Dedifferentiated amniotic fluid mesenchymal stem cell (primary cell): Measurements from ENCODE around the gene CALD1.

Source experiments
- DNase-seq: peaks from one replicate; pipeline ENCODE4 v3.0.0-alpha.2; 2016; ENCODE audit errors: extremely low spot score

The CALD1 gene

DNA sequence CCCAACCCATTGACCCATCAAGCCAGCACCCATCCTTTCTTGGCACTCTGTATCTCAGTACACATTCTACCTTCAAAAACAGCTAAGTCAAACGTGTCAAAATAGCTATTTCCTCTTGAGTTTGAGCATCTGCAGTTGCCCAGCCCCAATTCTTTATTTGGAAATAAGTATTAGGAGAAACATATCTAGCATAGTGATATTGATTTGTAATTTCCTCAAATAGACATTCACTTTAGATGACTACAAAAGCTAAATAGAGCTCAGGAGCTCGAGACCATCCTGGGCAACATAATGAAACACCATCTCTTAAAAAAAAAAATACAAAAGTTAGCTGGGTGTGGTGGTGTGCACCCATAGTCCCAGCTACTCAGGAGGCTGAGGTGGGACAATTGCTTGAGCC is 147.6 kb downstream of the CALD1 start:
- no peak for DNase-seq

- DNase-seq = no peak
Measured at GRCh38 chr7:134927723-134928122, 148.3 kb downstream of the CALD1 start.

DNA sequence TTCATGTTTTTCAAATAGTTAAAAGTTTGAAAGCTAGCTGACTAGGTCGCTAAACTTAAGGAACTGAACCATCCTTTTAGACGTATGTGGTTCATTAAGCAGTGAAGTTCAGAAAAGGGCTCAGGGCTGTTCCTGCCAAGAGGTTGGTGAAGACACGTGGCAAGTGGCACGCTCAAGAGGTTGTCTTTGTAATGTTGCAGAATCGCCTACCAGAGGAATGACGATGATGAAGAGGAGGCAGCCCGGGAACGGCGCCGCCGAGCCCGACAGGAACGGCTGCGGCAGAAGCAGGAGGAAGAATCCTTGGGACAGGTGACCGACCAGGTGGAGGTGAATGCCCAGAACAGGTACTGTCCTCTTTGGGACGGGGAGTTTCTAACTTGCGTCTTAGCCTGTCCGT is 149.1 kb downstream of the CALD1 start:
- no peak for DNase-seq

GRCh38 chr7:134931487-134931886 is 152.1 kb downstream of the CALD1 start:
- DNase-seq = peak; percentile 83

- no peak for DNase-seq
Measured at GRCh38 chr7:134932707-134933370, 153.4 kb downstream of the CALD1 start.

- DNase-seq = no peak
Measured at GRCh38 chr7:134933460-134934068, 154.1 kb downstream of the CALD1 start.

GRCh38 chr7:134935701-134936100 is 156.3 kb downstream of the CALD1 start:
- DNase-seq = no peak

DNA sequence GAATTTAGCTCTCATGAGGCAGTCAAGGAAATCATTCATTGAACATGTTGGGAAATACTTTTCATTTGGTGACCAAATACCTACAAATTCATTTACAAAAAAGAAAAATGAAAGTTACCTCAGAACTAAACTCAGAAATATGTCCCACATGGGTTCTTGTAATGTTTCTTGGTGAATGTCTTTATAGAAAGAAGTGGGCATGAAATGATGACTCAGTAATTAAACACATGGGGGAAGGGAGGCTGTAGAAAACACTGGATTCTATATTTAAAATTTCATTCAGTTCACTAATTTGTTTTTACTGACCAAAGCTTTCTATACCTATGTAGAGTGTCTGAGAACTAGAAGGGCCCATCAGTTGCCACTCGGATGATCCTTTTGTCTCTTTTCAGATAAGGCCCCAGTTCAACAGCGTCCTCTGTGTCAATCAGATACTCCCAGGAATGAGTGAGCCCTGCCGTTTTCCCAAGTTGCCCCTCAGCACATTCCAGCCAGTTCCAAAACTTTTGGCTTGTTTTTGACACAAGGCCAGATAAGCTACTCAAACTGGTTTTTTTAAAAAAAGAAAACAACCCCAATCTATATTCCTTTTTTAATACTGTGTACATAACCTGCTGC is 157.6 kb downstream of the CALD1 start:
- no peak for DNase-seq

DNA sequence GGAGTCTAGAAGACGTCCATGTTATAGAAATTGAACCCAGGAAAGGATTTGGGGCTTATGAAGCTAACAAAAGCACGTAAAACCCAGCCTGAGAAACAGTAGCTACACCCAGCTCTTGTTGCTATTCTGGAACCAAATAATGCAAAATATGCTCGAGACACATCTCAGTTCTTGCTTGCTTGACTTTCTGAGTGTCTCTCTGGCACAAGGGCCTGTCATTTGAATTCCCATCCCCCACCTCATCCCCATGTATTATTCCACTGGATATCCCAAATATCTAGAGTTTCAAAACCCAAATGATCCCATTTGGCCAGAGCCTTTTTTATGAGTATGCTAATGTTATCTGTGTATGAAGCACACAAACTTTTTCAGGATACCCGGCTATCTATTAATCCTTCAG is 158.7 kb downstream of the CALD1 start:
- DNase-seq = no peak

GRCh38 chr7:134939136-134939535 is 159.7 kb downstream of the CALD1 start:
- no peak for DNase-seq

DNA sequence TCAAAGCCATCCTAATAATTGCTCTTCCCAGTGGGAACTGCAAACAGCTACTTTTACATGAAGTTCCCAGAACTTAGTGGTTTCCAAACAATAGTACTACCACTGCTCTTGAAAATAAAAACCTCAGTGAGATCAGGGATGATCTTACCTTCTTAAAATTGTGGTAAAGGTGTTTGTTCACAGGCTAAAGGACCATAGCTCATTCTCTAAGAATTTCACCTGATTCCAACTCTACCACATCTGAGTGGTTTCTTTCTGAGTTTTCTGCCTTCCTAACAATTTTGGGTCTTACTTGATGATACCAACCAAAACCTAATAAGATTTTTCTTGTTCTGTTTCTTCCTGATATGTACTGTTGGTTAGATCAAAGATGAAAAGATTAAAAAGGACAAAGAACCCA is 161.3 kb downstream of the CALD1 start:
- no peak for DNase-seq

DNA sequence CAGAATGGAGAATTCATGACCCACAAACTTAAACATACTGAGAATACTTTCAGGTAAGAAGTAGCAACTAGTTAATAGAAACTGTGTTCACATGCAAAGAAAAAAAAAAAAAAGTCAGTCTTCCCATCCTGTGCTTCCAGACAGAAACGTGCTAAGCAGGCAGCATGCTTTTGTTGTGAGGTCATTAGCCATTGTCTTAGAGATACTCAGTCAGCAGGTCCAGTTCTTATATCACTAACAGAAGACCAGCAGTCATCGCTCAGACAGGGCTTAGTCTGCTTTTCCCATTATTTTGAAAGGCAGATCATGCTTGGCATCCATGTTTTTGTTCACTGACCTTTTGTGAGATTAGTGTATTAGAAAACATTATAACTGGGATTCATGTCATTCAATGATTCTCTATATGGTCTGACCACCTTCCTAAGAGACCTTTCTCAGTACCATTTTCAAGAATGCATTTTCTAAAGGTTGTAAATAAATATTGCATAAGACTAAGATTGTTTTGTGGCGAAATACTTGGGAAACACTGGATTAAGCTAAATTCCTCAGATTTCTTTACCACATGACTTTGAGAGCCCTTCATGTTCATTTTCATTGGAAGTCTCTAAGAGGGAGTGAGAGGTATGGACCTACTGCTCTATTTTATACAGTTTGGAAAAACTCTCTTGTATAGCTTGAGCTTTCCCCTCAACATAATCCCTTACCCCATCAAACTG is 161.9 kb downstream of the CALD1 start:
- peak; percentile 69 for DNase-seq

GRCh38 chr7:134941952-134942351 is 162.5 kb downstream of the CALD1 start:
- no peak for DNase-seq

DNA sequence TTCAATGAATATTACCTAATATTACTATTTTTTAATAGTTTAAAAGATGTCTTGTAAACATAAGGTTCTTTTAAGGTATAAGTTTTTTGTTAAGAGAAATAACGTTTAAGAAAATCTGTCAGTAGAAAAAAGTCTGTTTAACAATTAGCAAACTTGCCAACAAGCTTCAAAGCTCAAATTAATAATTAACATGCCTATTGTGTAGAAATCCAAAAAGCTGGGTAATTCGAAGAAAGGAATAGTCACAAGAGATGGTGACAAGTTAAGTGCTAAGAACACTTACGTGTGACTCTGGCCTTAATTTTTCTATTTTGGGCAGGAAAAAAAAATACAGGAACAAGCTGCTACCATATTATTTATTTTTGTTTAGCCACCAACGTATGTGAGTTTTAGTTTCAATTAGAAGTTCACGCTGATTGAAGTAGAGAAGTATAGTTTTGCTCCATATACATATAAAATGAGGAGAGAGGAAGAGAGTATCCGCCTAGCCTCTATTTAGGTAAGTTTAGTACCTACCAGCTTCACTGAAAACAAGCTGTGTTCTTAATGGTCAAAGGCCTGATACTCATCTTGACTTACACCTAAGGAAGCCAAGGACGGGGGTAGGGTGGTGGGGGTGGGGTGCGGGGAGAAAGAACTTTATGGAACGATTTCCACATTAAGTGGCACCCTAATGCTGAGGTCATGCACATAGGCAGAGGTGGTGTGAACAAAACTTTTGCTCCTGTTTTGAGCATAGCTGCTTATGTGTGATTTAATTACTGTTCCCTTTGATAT is 163.4 kb downstream of the CALD1 start:
- DNase-seq = no peak

DNA sequence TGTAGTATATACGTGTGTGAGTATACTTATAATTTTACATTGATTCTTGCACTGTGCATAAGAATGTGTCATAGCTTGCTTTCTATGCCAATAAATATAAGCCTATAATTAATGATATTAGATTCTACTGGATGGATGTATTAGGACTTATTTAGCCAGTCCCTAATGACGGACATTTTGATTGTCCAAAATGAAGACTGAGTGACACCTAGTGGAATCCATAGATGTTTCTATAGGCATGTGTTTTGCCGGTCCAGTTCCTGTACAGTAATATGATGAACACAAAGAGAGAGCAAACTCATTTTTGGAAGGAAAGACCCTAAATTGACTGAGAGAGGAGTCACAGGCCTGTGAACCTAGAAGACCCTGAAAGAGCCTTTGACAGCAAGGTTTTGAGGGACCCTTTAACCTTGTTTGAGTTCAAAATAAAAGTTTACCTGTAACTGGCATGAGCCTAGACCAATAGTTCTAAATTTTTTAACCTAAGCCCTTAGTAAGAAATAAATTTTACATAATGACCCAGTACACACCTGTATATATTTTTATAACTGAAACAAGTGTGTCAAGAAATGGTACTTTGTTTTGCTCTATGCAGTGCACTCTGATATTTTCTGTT is 164.5 kb downstream of the CALD1 start:
- DNase-seq = no peak

- no peak for DNase-seq
Measured at GRCh38 chr7:134945691-134946090, 166.3 kb downstream of the CALD1 start.

- DNase-seq = peak; percentile 43
Measured at GRCh38 chr7:134946260-134946659, 166.8 kb downstream of the CALD1 start.

DNA sequence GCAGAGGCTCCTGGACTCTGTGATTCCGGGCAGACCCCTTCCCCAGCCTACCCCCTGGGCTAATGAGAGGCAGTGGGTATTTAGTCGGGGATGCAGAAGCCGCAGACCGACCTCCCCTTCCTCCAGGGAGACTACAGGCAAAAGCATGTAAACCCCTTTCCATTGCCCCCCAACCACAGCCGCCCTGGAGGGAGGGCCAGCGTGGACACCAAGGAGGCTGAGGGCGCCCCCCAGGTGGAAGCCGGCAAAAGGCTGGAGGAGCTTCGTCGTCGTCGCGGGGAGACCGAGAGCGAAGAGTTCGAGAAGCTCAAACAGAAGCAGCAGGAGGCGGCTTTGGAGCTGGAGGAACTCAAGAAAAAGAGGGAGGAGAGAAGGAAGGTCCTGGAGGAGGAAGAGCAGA is 167.9 kb downstream of the CALD1 start:
- no peak for DNase-seq

DNA sequence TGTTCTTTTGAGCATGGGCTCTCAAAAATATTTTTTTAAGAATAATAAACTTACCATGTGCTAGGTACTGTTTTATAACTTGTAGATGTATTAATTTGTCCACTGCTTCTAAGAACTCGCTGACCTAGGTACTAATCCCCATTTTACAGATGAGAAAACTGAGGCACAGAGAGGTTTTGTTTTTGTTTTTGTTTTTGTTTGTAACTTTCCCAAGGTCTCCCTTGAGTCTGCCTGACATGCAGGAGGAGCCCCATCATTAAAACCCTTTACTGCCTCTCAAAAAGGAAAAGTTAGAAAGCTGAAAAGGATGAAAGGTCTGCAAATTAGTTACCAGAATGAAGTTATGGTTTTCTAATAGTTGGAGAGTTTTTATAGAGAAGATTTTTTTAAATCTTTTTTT is 168.4 kb downstream of the CALD1 start:
- DNase-seq = no peak

- no peak for DNase-seq
Measured at GRCh38 chr7:134948246-134948645, 168.8 kb downstream of the CALD1 start.

- peak; percentile 44 for DNase-seq
Measured at GRCh38 chr7:134948736-134949135, 169.3 kb downstream of the CALD1 start.

- no peak for DNase-seq
Measured at GRCh38 chr7:134949171-134949570, 169.7 kb downstream of the CALD1 start.
